K562 (cell line): ENCODE measurements around the gene IARS2. TPM values are rescaled to one million over a fixed set of nuclear protein-coding genes. Genes with fewer than 3 reads are reported as not detected.
A peak's percentile ranks its signal among the peaks of the same experiment; 100 is the strongest.

Source experiments
- CREB5 ChIP-seq: fragments of 250-450 bp; sonication (Bioruptor Pico); IDR thresholded peaks from 2 replicates; pipeline ENCODE4 v1.5.0; 2020; ENCODE audit warnings: mild to moderate bottlenecking
- DDX20 ChIP-seq: fragments of 450-650 bp; IDR thresholded peaks from 2 replicates; pipeline ENCODE4 v1.6.1; 2016; ENCODE audit warnings: missing genetic modification characterization, low read depth, mild to moderate bottlenecking, missing compliant biosample characterization, moderate library complexity
- EP300 ChIP-seq: IDR thresholded peaks from 2 replicates; pipeline ENCODE4 v1.6.1; 2012; ENCODE audit warnings: low read length, improper control_type of control experiment
- FOXO4 ChIP-seq: fragments of 450-650 bp; formaldehyde crosslinking; IDR thresholded peaks from 2 replicates; pipeline ENCODE4 v1.4.0; 2020; ENCODE audit warnings: mild to moderate bottlenecking, moderate library complexity
- HCFC1 ChIP-seq: IDR thresholded peaks from 2 replicates; pipeline ENCODE4 v1.6.1; 2012; ENCODE audit warnings: low read depth, low read length, improper control_type of control experiment
- IFI16 ChIP-seq: fragments of 250-450 bp; sonication (Bioruptor Pico); IDR thresholded peaks from 2 replicates; pipeline ENCODE4 v2.1.2; 2022; ENCODE audit warnings: mild to moderate bottlenecking, inconsistent platforms
- ILK ChIP-seq: fragments of 450-650 bp; IDR thresholded peaks from 2 replicates; pipeline ENCODE4 v1.6.1; 2016; ENCODE audit warnings: missing genetic modification characterization, low read depth, mild to moderate bottlenecking, missing compliant biosample characterization, moderate library complexity, borderline replicate concordance
- IRF1 ChIP-seq: sonication (generic); formaldehyde crosslinking; IDR thresholded peaks from 2 replicates; pipeline ENCODE4 v1.8.0; 2022; ENCODE audit warnings: missing genetic modification reagents, mild to moderate bottlenecking, borderline replicate concordance
- IRF2 ChIP-seq: sonication (generic); formaldehyde crosslinking; IDR thresholded peaks from 2 replicates; pipeline ENCODE4 v1.8.1; 2022; ENCODE audit warnings: mild to moderate bottlenecking, missing genetic modification reagents
- KLF6 ChIP-seq: fragments of 250-450 bp; sonication (Bioruptor Pico); IDR thresholded peaks from 2 replicates; pipeline ENCODE4 v1.4.0; 2020; ENCODE audit warnings: mild to moderate bottlenecking, moderate library complexity, borderline replicate concordance
- NFYB ChIP-seq: IDR thresholded peaks from 2 replicates; pipeline ENCODE4 v1.6.1; 2011; ENCODE audit warnings: mild to moderate bottlenecking, moderate library complexity; ENCODE audit not compliant: insufficient read length; ENCODE audit errors: extremely low read depth
- SPI1 ChIP-seq: IDR thresholded peaks from 2 replicates; pipeline ENCODE4 v1.6.1; 2011; ENCODE audit warnings: low read depth, low read length, control low read depth, borderline replicate concordance
- SRF ChIP-seq, 2 experiments: fragments of 250-450, 450-650 bp in 1 of 2; sonication (Bioruptor Pico) in 1 of 2; sonication (generic) in 1 of 2; formaldehyde crosslinking; IDR thresholded peaks; 2 replicates each; pipeline versions ENCODE4 v1.5.0 to v1.5.1; 2020 to 2022; ENCODE audit warnings: mild to moderate bottlenecking in 1 of 2, missing genetic modification reagents in 1 of 2
- STAT5A ChIP-seq: IDR thresholded peaks from 2 replicates; pipeline ENCODE4 v1.6.1; 2012; ENCODE audit warnings: low read length, inconsistent platforms, borderline replicate concordance
- SUPT5H ChIP-seq: fragments of 450-650 bp; IDR thresholded peaks from 2 replicates; pipeline ENCODE4 v1.6.1; 2016
- TAL1 ChIP-seq: fragments of 450-650 bp; IDR thresholded peaks from 2 replicates; pipeline ENCODE4 v1.6.1; 2016; ENCODE audit warnings: mild to moderate bottlenecking
- TCF7L2 ChIP-seq: fragments of 150-350 bp; IDR thresholded peaks from 2 replicates; pipeline ENCODE4 v1.6.1; 2016; ENCODE audit warnings: low read depth, mild to moderate bottlenecking, low read length, moderate library complexity
- USF2 ChIP-seq: sonication (generic); formaldehyde crosslinking; IDR thresholded peaks from 2 replicates; pipeline ENCODE4 v1.5.0; 2020; ENCODE audit warnings: missing genetic modification reagents
- ZNF707 ChIP-seq: fragments of 250-450 bp; sonication (Bioruptor Pico); conservative IDR thresholded peaks from 2 replicates; pipeline ENCODE4 v1.8.0; 2022; ENCODE audit warnings: inconsistent platforms, mild to moderate bottlenecking, moderate library complexity
- ZNF79 ChIP-seq: fragments of 250-450 bp; sonication (Bioruptor Pico); IDR thresholded peaks from 2 replicates; pipeline ENCODE4 v1.4.0; 2020; ENCODE audit warnings: low read depth, mild to moderate bottlenecking, moderate library complexity
- polyA plus RNA-seq, 8 experiments: library from polyadenylated mRNA; depleted of rRNA in 4 of 8; stranded (reverse) in 5 of 8; unstranded in 3 of 8; fragments of >200 nt; fragmentation: Nextera tagmentation in 2 of 8; fragmentation: Illumina TruSeq in 1 of 8; extraction: Ambion mirVana in 2 of 8; extraction: Trizol in 1 of 8; gene quantifications; 2 replicates each; pipeline versions ENCODE4 v1.2.1 to v1.2.3, GENCODE V29; 2011 to 2014; ENCODE audit warnings: inconsistent platforms in 1 of 8, missing spikeins in 1 of 8
- total RNA-seq, 7 experiments: library from RNA; depleted of rRNA in 6 of 7; stranded (reverse); fragments of >200 nt in 6 of 7; fragmentation: Illumina TruSeq in 2 of 7; extraction: Trizol in 2 of 7; gene quantifications; 2 replicates each; pipeline versions ENCODE4 v1.2.1 to v1.2.3, GENCODE V29; 2011 to 2021; ENCODE audit warnings: low replicate concordance in 1 of 7

IARS2 gene
- total and polyA plus RNA-seq, 9 of the 15 experiments (the other 6 are each of a cell fraction or from before 2014, with no cell fraction given), result 39.6 to 127 (median 93.8) TPM

- TF ChIP-seq SRF (CRISPR knock-in tag; IDR thresholded peaks at IDR 0.05), result no peak
- peak; percentile 57; the same call in 1 of the 2 replicates for TF ChIP-seq STAT5A
- TF ChIP-seq DDX20 (tag), result peak; percentile 34; the same call in 1 of the 2 replicates
- no peak for TF ChIP-seq KLF6
- no peak for TF ChIP-seq CREB5 (CRISPR knock-in tag)
- TF ChIP-seq IRF2, result no peak
- TF ChIP-seq EP300, result peak; percentile 64
- TF ChIP-seq HCFC1, result peak; percentile 51
- no peak for TF ChIP-seq IRF1 (CRISPR knock-in tag)
- no peak for TF ChIP-seq NFYB
- TF ChIP-seq ZNF79 (CRISPR knock-in tag), result 0 out of 2 replicates have a peak, but pooled peaks have one; percentile 14
- peak; percentile 46; the same call in 1 of the 2 replicates for TF ChIP-seq USF2 (CRISPR knock-in tag)
- no peak for TF ChIP-seq SPI1
- 0 out of 2 replicates have a peak, but pooled peaks have one; percentile 14 for TF ChIP-seq ZNF707
- TF ChIP-seq IFI16 (CRISPR knock-in tag), result no peak
- TF ChIP-seq SUPT5H, result peak; percentile 68
- no peak for TF ChIP-seq ILK (tag)
- no peak for TF ChIP-seq TCF7L2
- no peak for TF ChIP-seq FOXO4 (CRISPR knock-in tag)
- TF ChIP-seq TAL1, result no peak
Measured at GRCh38 chr1:220089650-220090556, 4.0 kb upstream of the IARS2 start, which contains the start of gene BPNT1 (continued).
